Body of pancreas (tissue), 4 donors: ENCODE measurements around the gene TMEM14B. TPM values are rescaled to one million over a fixed set of nuclear protein-coding genes. Genes with fewer than 3 reads are reported as not detected.

Experiments used
- ATAC-seq: fragments of 150-250 bp; one replicate; pipeline ENCODE4 v1.9.1; 2016
- DNase-seq, 4 donors: peaks; one replicate each; pipeline ENCODE4 v3.0.0-alpha.2; 2019
- H3K27ac ChIP-seq, 4 donors: fragments of 200-600 bp; sonication (generic); 1 replicate in 3 of 4; 2 replicates in 1 of 4; pipeline versions ENCODE4 v1.5.1 to v1.6.1; 2016 to 2019; ENCODE audit warnings: mild to moderate bottlenecking in 1 of 4, mixed read lengths in 1 of 4, moderate library complexity in 1 of 4
- H3K27me3 ChIP-seq, 2 donors: fragments of 200-600 bp; sonication (generic); one replicate each; pipeline ENCODE4 v1.6.0; 2016; ENCODE audit warnings: mild to moderate bottlenecking in 1 of 2
- H3K36me3 ChIP-seq, 2 donors: fragments of 200-600 bp; sonication (generic); replicated peaks in 1 of 2; 2 replicates each; pipeline ENCODE4 v1.5.1; 2016; ENCODE audit warnings: low read depth in 2 of 2; ENCODE audit not compliant: insufficient read depth in 1 of 2
- H3K4me1 ChIP-seq: fragments of 200-600 bp; sonication (generic); one replicate; pipeline ENCODE4 v1.6.0; 2016
- H3K4me3 ChIP-seq, 2 donors: fragments of 200-600 bp; sonication (generic); 1 replicate in 1 of 2; 2 replicates in 1 of 2; pipeline ENCODE4 v1.5.1; 2016 to 2019
- H3K9me3 ChIP-seq, 3 donors: fragments of 200-600 bp; sonication (generic); 1 replicate in 2 of 3; 2 replicates in 1 of 3; pipeline ENCODE4 v1.5.1; 2016
- CTCF ChIP-seq, 7 experiments: fragments of 450-650 bp in 4 of 7; fragments of 200-600 bp in 3 of 7; sonication (generic) in 3 of 7; IDR thresholded peaks; one replicate each; pipeline ENCODE4 v1.5.1; 2016 to 2019; ENCODE audit warnings: antibody characterized with exemption in 7 of 7
- POLR2A ChIP-seq, 3 donors: fragments of 450-650 bp; IDR thresholded peaks; one replicate each; pipeline ENCODE4 v1.6.1; 2016; ENCODE audit warnings: antibody characterized with exemption in 3 of 3, mild to moderate bottlenecking in 2 of 3
- WGBS, 2 donors: methylation state at CpG; one replicate each; pipeline ENCODE4 v1.1.5; 2017; 5-methylcytosine and 5-hydroxymethylcytosine counted together
- intact Hi-C: fragments of 100-400 bp; cut with DNase I; formaldehyde crosslinking; loops from one replicate; pipeline ENCODE4 v1.15.1; 2023
- total RNA-seq, 2 donors: library from RNA; depleted of rRNA; stranded (reverse); fragments of >200 nt; gene quantifications; one replicate each; pipeline ENCODE4 v1.1.0, GENCODE V29; 2016

TMEM14B gene
- total RNA-seq, 2 donors from 2014 or later = 49.3 to 49.4 TPM

- no peak for DNase-seq
Observed at GRCh38 chr6:10759312-10759839, 11.8 kb downstream of the TMEM14B start.

GRCh38 chr6:10759884-10760329 is 12.3 kb downstream of the TMEM14B start:
- H3K36me3 ChIP-seq = no peaks in the 10 kb centered on the region
- peak overlapping the region in 2 of 4 donors; percentile 35 to 39 for H3K27ac ChIP-seq
- H3K4me3 ChIP-seq = no peak overlapping the region
- no peaks in the 10 kb centered on the region for H3K27me3 ChIP-seq
- intact Hi-C loops = no loop called here
- no peaks in the 10 kb centered on the region for H3K9me3 ChIP-seq
- 60 to 64% methylated on average over 6 of the region's 6 CpGs for WGBS, 2 donors
- ATAC-seq = peak; percentile 62
- H3K4me1 ChIP-seq = peaks cover 13% of the 10 kb centered on the region
- DNase-seq = peak; percentile 15 to 52 (median 38)
- no peak for TF ChIP-seq POLR2A (IDR thresholded peaks at IDR 0.05)
- no peak for TF ChIP-seq CTCF (IDR thresholded peaks at IDR 0.05)

More at GRCh38 chr6:10759312-10759839, 11.8 kb downstream of the TMEM14B start:
- H3K4me1 ChIP-seq = peaks cover 13% of the 10 kb centered on the region
- H3K27ac ChIP-seq = peak overlapping the region in 1 of 4 donors; percentile 11
- H3K27me3 ChIP-seq = no peaks in the 10 kb centered on the region
- ATAC-seq = peak; percentile 58
- no peak overlapping the region for H3K4me3 ChIP-seq
- no peaks in the 10 kb centered on the region for H3K36me3 ChIP-seq
- no peaks in the 10 kb centered on the region for H3K9me3 ChIP-seq
- WGBS, 2 donors = 55 to 63% methylated on average over 3 of the region's 3 CpGs
- TF ChIP-seq CTCF (IDR thresholded peaks at IDR 0.05) = peak in 6 of 7 experiments; percentile 25 to 42 (median 36)
- TF ChIP-seq POLR2A (IDR thresholded peaks at IDR 0.05) = no peak
- intact Hi-C loops = no loop called here

- intact Hi-C loops = no loop called here
- Histone ChIP-seq H3K4me3 (no peak overlapping the region), H3K9me3 (no peaks in the 10 kb centered on the region), H3K4me1 (peaks cover 13% of the 10 kb centered on the region), H3K27ac (no peak overlapping the region), H3K36me3 (peaks cover 0 to 2% of the 10 kb centered on the region in 2 donors), H3K27me3 (no peaks in the 10 kb centered on the region)
- no peak for TF ChIP-seq CTCF (IDR thresholded peaks at IDR 0.05)
- TF ChIP-seq POLR2A (IDR thresholded peaks at IDR 0.05) = no peak
- WGBS, 2 donors = 81 to 84% methylated on average over 2 of the region's 2 CpGs
- ATAC-seq (no peak), DNase-seq (no peak)
Observed at GRCh38 chr6:10763006-10763405, 15.4 kb downstream of the TMEM14B start.

GRCh38 chr6:10769419-10769818 is 21.8 kb downstream of the TMEM14B start:
- H3K9me3 ChIP-seq = no peaks in the 10 kb centered on the region
- TF ChIP-seq POLR2A (IDR thresholded peaks at IDR 0.05) (no peak), CTCF (IDR thresholded peaks at IDR 0.05) (no peak)
- intact Hi-C loops = no loop called here
- DNase-seq (no peak), ATAC-seq (no peak)
- H3K27ac ChIP-seq = no peak overlapping the region
- 97 to 100% methylated on average over 3 of the region's 3 CpGs for WGBS, 2 donors
- no peaks in the 10 kb centered on the region for H3K4me1 ChIP-seq
- peaks cover 0 to 2% of the 10 kb centered on the region in 2 donors for H3K36me3 ChIP-seq
- no peaks in the 10 kb centered on the region for H3K27me3 ChIP-seq
- H3K4me3 ChIP-seq = no peak overlapping the region

GRCh38 chr6:10771371-10771894 is 23.8 kb downstream of the TMEM14B start:
- TF ChIP-seq CTCF (IDR thresholded peaks at IDR 0.05) (no peak), POLR2A (IDR thresholded peaks at IDR 0.05) (no peak)
- no peak overlapping the region for H3K27ac ChIP-seq
- no peaks in the 10 kb centered on the region for H3K4me1 ChIP-seq
- H3K4me3 ChIP-seq = no peak overlapping the region
- H3K27me3 ChIP-seq = no peaks in the 10 kb centered on the region
- DNase-seq = no peak
- no peaks in the 10 kb centered on the region for H3K9me3 ChIP-seq
- ATAC-seq = no peak
- H3K36me3 ChIP-seq = no peaks in the 10 kb centered on the region
- 45 to 59% methylated on average over 12 of the region's 12 CpGs for WGBS, 2 donors
- intact Hi-C loops = no loop called here
